Spleen (tissue), 7 donors: Measurements from ENCODE around the gene DDX5.

ENCODE experiments used
- CTCF ChIP-seq, 11 experiments: fragments of 200-600 bp in 7 of 11; fragments of 450-650 bp in 4 of 11; sonication (generic) in 4 of 11; IDR thresholded peaks in 8 of 11; conservative IDR thresholded peaks in 3 of 11; 1 replicate in 7 of 11; 2 replicates in 4 of 11; pipeline versions ENCODE4 v1.4.0 to v1.8.0; 2016 to 2021; ENCODE audit warnings: antibody characterized with exemption in 11 of 11, inconsistent platforms in 4 of 11, mild to moderate bottlenecking in 1 of 11
- POLR2A ChIP-seq, 3 donors: fragments of 450-650 bp; IDR thresholded peaks; one replicate each; pipeline ENCODE4 v1.5.1; 2017; ENCODE audit warnings: antibody characterized with exemption in 3 of 3, mild to moderate bottlenecking in 1 of 3
- donor health status: DM: no; HTN: no; CAD: no; lungs with moderate emphysema.
- donor health status: DM: no; HTN: no; CAD: no.
- donor health status: DM: no; HTN: no; CAD: no.

- no peak for TF ChIP-seq CTCF (IDR thresholded peaks at IDR 0.05 in 8 of 11, conservative IDR thresholded peaks at IDR 0.05 in 3 of 11)
- TF ChIP-seq POLR2A (IDR thresholded peaks at IDR 0.05) = no peak
Measured at GRCh38 chr17:64547319-64547718, 41.2 kb upstream of the DDX5 start.
